Lung microvascular endothelial cell (primary cell): Measurements from ENCODE around the gene CTSD. TPM values are rescaled to one million over a fixed set of nuclear protein-coding genes. Genes with fewer than 3 reads are reported as not detected.
A peak's percentile ranks its signal among the peaks of the same experiment; 100 is the strongest.

Source experiments
- DNase-seq, 2 donors: peaks; one replicate each; pipeline versions ENCODE4 v3.0.0 to v3.0.0-alpha.2; 2010; ENCODE audit warnings: low read depth in 2 of 2
- total RNA-seq: library from RNA; depleted of rRNA; stranded (reverse); fragments of >200 nt; gene quantifications from 2 replicates; pipeline ENCODE4 v1.2.1, GENCODE V29; 2014

CTSD gene
- total RNA-seq, 1 donor from 2014 or later, result 532 TPM

GRCh38 chr11:1745701-1746320, 17.9 kb downstream of the CTSD start:
- no peak for DNase-seq

GRCh38 chr11:1744891-1745700, 18.6 kb downstream of the CTSD start:
- DNase-seq, result peak in 1 of 2 donors; percentile 22

DNA sequence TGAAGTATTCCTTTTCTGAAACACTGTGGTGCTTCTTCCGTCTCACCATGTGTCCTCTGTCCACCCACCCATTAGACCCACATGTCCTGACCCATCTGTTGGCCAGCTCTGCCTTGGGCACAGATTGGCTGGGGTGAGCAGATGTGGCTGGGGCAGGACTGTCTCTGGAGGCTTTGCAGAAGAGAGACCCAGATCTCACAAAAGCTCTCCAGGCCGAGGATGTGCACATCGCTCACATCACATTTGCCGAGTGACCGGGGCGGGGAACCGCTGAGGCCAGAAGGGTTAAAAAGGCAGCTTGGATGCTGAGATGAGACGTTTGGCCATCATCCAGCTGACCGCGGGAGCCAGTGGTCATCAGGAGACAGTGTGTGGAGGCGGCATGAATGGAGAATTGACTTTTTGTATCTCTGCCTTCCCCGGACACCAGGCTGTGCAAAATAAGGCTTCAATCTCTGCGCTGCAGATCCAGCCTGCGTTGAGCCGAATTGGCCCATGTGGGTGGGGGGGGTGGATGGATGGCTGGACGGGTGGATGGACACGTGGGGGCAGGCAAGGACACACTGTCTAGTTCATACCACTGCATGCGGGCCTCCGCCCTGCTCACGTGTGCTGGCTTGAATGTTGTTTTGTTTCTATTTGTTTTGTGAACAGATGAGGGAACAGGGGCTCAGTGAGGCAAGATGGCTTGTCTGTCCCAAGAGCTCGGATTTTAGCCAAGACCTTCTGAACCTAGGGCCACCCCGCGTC, 19.4 kb downstream of the CTSD start:
- DNase-seq, result peak in 1 of 2 donors; percentile 42

- DNase-seq, result no peak
Measured at GRCh38 chr11:1743585-1744136, 20.1 kb downstream of the CTSD start.

DNA sequence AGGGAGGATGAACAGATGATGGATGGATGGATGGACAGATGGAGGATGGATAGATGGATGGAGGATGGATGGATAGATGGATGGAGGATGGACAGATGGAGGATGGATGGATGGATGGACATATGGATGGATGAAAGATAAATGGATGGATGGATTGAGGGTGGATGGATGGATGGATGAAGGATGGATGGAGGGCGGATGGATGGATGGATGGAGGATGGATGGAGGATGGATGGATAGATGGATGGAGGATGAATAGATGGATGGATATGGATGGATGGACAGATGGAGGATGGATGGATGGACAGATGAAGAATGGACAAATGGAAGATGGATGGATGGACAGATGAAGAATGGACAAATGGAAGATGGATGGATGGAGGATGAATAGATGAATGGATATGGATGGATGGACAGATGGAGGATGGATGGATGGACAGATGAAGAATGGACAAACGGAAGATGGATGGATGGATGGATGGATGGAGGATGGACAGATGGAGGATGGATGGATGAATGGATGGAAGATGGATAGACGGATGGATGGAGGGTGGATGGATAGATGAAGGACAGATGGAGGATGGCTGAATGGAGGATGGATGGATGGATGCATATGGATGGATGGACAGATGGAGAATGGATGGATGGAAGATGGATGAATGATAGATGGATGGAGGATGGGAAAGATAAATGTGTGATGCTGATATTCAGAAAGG, 20.7 kb downstream of the CTSD start:
- no peak for DNase-seq

DNA sequence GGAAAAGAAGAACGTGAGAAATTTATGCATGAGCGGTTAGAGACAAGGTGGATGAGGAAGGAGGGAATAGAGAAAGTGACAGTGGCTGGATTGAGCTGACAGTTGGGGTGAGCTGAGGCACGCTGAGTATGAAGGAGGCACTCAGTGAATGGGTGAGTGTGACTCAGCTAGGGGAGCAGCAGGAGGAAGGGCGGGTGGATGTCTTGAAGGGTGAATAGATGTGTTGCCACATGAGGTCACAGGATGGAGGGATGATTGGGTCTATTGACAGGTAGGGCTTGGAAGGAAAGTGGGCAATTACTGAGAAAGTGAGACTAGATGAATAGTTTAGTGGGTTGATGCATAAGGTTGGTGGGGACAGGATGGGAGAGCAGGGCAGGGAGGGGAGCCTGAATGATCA, 21.4 kb downstream of the CTSD start:
- DNase-seq, result no peak

GRCh38 chr11:1741741-1742140, 22.0 kb downstream of the CTSD start:
- DNase-seq, result no peak

GRCh38 chr11:1740786-1741530, 22.8 kb downstream of the CTSD start:
- peak in 1 of 2 donors; percentile 15 for DNase-seq

DNA sequence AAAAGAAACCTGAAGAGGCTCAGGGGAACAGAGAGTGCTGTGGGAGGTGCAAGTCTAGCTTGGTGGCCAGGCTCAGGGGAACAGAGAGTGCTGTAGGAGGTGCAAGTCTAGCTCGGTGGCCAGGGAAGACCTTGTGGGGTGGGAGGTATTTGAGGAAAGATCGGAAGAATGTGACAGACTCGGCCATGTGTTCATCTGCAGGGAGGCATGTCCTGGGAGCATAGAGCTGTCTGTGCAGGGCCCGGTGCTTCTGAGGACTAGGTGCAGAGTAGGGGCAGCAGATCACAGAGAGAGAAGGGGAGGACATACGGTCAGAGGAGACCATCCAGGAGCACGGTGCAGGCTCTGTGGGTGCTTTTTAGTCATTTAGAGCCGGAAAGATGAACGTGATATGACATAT, 24.2 kb downstream of the CTSD start:
- DNase-seq, result peak in 1 of 2 donors; percentile 10

- DNase-seq, result peak in 1 of 2 donors; percentile 10
Measured at GRCh38 chr11:1738380-1738779, 25.3 kb downstream of the CTSD start.

- no peak for DNase-seq
Measured at GRCh38 chr11:1737080-1737757, 26.5 kb downstream of the CTSD start.

DNA sequence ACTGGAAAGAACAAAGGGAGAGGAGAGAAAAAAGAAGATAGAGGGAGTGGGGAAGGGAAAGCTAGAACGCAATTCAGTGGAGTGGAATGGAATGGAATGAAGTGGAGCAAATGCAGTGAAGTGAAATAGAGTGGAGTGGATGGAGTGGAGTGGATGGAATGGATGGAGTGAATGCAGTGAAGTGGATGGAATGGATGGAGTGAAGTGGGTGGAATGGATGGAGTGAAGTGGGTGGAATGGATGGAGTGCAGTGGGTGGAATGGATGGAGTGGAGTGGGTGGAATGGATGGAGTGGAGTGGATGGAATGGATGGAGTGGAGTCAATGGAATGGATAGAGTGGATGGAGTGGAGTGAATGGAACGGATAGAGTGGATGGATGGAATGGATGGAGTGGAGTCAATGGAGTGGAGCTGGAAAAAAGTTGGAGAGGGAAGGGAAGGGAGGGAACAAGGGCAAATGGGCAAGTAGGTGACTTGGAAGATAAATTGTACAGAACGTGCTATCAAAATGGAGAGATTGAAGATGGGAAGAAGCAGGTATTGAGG, 27.2 kb downstream of the CTSD start:
- DNase-seq, result peak in 1 of 2 donors; percentile 60

DNA sequence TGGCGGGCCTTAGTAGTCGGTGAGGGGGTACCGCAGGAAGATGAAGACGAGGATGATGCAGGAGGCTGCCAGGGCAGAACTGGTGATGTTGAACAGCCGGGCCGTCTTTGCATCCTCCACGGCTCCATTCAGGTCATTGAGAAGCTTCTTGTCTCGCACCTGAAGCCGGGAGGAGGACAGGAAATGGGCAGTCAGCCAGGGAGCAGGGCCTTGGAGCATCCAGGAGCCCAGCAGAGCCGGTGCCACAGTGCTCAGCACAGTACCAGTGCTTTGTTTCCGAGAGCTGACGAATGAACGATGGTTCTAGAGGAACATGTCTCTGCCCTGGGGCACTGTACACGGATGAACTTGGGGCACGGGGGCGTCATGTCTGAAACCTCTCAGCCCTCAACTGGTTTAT, 28.5 kb downstream of the CTSD start:
- DNase-seq, result peak in 1 of 2 donors; percentile 10

DNA sequence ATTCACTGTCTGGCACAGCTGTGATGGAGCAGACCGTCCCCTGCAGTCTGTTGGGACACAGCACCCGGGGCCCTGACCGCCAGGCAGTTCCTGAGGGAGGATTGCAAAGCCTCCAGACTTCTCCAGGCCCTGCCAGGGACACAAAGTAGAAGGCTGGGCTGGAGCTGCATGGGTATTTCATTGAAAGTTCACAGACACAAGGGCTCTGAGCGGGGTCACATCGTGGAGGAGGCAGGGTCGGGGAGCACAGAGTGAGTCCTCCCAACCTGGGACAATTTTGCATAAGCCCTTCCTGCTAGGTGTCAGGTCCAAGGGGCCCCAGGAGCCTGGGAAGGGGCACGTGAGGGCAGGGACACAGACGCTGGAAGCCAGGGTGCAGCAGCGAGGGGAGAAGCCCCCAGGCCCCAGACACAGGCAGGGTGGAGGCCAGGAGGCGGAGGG, 29.1 kb downstream of the CTSD start:
- no peak for DNase-seq

DNA sequence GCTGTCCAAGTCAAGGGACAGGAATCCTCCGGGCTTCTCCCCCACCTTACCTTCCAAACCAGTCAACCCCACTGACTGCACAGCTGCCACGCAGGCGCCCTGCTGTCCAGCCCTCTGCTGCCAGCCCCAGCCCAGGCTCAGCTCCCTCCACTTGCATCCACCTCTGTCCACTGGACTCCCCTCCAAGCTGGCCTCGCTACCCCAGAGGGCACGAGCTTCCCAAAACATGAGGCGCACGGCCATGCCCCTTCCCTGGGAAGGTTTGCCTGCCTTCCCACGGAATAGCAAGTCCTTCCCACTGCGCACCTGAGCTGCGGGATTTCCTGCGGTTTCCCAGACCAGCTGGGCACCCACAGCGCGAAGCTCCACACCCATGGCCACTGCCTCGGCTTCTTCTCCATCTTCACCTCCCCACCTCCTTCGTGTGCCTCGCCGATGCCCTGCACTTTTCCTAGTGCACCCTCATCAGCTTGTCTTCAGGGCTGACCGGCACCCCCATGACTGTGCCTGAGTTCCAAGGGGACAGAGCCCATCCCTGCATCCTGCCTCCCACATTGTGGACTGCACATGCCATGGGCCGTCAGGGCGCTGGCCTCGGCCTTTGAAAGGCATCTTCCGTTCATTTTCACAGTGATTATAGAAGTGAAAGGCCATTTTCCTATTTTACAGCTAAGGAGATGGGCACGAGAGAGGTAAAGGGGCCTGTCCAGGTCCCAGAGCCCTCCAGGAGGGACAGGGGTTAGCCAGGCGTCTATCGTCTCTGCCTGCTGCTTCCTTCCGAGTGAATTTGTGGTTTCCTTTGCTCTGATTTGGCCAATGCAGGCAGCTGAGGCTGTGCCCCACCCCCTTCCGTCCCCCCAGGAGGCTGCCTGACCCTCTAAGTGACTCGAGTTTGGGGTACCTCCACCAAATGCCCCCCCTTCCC, 29.7 kb downstream of the CTSD start:
- peak in 1 of 2 donors; percentile 5 for DNase-seq

GRCh38 chr11:1733009-1733715, 30.6 kb downstream of the CTSD start:
- DNase-seq, result no peak

- DNase-seq, result no peak
Measured at GRCh38 chr11:1732418-1733008, 31.2 kb downstream of the CTSD start.
